Omental fat pad (tissue), 4 donors: ENCODE measurements around the gene HERC3. TPM values are rescaled to one million over a fixed set of nuclear protein-coding genes. Genes with fewer than 3 reads are reported as not detected.

ENCODE experiments used
- ATAC-seq: fragments of 150-250 bp; one replicate; pipeline ENCODE4 v1.9.1; 2016; ENCODE audit warnings: mild to moderate bottlenecking, moderate library complexity; ENCODE audit not compliant: low FRiP score
- DNase-seq: peaks from one replicate; pipeline ENCODE4 v3.0.0-alpha.2; 2019; ENCODE audit warnings: low spot score
- CTCF ChIP-seq, 3 donors: fragments of 450-650 bp; IDR thresholded peaks; one replicate each; pipeline ENCODE4 v1.5.1; 2016 to 2017; ENCODE audit warnings: antibody characterized with exemption in 3 of 3, mild to moderate bottlenecking in 3 of 3, moderate library complexity in 2 of 3
- total RNA-seq, 4 donors: library from RNA; depleted of rRNA; stranded (reverse); fragments of >200 nt; gene quantifications; one replicate each; pipeline ENCODE4 v1.1.0, GENCODE V29; 2016

HERC3 gene
- total RNA-seq, 4 donors from 2014 or later = 21.3 to 48.7 (median 33.6) TPM

DNA sequence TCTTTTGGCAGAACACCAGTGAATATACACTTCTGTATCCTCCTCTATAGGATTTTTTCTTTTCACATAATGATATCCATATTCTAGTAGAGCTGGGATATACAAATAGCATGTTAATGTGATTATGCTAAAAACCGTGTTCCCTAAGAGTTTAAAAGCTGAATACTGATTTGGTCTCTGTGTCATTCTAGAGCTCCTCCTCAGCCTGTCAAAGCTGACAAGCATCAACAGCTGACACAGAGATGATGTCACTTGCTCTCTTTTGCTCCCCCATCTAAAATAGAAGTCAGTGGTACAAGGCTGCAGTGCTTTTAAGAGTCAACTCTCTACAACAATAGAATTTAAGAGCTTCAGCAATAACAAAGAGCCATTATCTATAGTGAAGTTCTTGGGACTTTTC lies 17.1 kb upstream of the HERC3 start:
- ATAC-seq = no peak
- no peak for DNase-seq
- no peak for TF ChIP-seq CTCF (IDR thresholded peaks at IDR 0.05)

DNA sequence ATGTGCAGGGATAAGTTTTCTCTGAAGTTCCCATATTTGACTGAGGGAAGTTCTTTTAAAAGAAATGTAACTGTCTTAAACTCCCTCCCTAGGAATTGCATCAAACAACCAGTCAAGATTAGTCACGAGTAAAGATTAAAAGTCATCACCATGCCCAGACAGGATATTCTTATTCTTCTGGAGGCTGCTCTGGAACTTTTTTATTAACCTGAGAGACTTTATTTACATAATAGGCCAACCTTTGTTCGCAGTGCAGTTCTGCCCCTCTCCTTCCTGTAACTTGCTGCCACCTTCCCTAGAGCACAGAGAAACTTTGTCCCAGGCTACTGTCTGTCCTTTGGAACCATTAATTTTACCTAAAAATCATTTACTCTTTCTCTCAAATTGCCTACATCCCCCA lies 9.8 kb upstream of the HERC3 start:
- DNase-seq = no peak
- no peak for TF ChIP-seq CTCF (IDR thresholded peaks at IDR 0.05)
- no peak for ATAC-seq

GRCh38 chr4:88583631-88584470 lies 8.4 kb upstream of the HERC3 start:
- no peak for DNase-seq
- ATAC-seq = no peak
- no peak for TF ChIP-seq CTCF (IDR thresholded peaks at IDR 0.05)

DNA sequence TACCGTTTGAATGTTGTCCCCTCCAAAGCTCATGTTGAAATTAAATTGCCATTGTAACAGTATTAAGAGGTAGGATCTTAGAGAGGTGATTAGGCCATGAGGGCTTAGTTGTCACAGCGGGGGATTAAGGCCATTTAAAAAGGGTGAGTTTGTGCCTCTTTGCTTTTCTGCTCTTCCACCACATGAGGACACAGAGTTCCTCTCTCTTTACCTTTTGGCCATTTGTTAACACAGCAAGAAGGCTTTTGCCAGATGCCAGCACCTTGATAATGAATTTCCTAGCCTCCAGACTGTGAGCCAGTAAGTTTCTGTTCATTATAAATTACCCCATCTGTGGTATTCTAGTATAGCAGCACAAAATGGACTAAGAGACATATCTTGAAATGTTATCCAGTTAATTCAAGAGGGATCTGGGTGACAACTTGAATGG lies 7.8 kb upstream of the HERC3 start:
- no peak for DNase-seq
- no peak for TF ChIP-seq CTCF (IDR thresholded peaks at IDR 0.05)
- no peak for ATAC-seq

DNA sequence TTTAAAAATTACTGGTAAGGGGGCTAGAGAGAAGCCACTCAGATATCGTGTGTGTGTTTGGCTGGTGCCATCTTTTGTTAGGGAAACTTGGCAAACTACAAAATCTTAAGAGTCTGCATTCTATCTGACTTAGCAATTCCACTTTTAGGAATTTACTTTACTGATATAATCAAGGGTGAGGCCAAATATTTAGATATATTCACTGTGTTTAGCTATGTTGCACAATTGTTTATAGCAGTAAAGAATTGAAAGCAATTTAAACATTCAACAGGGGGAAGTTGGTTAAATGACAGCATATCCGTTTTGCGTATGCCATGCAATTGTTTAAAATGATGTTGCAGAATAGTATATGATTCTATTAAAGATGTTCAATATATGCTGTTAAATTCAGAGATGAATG lies 6.4 kb upstream of the HERC3 start:
- DNase-seq = no peak
- no peak for TF ChIP-seq CTCF (IDR thresholded peaks at IDR 0.05)
- ATAC-seq = no peak

DNA sequence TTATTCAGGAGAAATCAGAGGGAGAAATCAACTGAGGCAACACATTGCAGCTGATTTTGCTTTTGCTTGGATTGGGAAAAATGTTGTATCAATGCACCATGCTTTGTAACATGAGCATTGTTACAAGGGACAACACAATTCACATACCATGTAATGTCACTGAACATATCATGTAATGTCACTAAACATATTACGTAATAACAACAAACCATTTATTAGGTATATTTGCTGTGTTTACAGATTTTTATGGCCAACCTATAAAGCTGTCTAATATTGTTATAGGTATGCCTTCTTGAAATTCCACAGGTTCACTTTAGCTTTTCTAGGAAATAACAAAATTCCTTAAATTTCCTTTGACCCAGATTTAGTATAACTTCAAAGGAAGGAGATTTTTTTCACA lies 5.0 kb upstream of the HERC3 start:
- ATAC-seq = no peak
- TF ChIP-seq CTCF (IDR thresholded peaks at IDR 0.05) = no peak
- no peak for DNase-seq
